ENCODE results near the gene CYLD. TPM values are rescaled to one million over a fixed set of nuclear protein-coding genes. Genes with fewer than 3 reads are reported as not detected.

The CYLD gene
- total and polyA plus RNA-seq, 2 of the 4 experiments (the other 2 are of a cell fraction) = 16.2 to 37.3 TPM

GRCh38 chr16:50704245-50704644, 37.6 kb upstream of the CYLD start:
- H2BK5ac ChIP-seq (ENCODE audit: low read depth, low read length, poor library complexity, severe bottlenecking) = no peak overlapping the region
- POLR2A ChIA-PET (ENCODE audit: unreplicated experiment) = no interaction called here

More at GRCh38 chr16:50704245-50704644, 37.6 kb upstream of the CYLD start:
- Histone ChIP-seq H3K18ac (ENCODE audit: low read depth, low read length) (no peak overlapping the region), H4K20me1 (ENCODE audit: insufficient read depth, low read length) (no peaks in the 10 kb centered on the region), H3K9ac (ENCODE audit: low read depth, low read length) (no peak overlapping the region), H2AK5ac (ENCODE audit: low read depth, low read length) (no peak overlapping the region), H3K4me3 (ENCODE audit: insufficient read depth, low read depth, low read length) (no peak overlapping the region), H3K4me1 (ENCODE audit: control insufficient read depth, insufficient read depth, low read length) (no peaks in the 10 kb centered on the region), H3K23ac (ENCODE audit: low read depth, low read length) (no peak overlapping the region), H3K36me3 (ENCODE audit: control insufficient read depth, insufficient read depth, low read length) (no peaks in the 10 kb centered on the region), H3K4me2 (ENCODE audit: low read depth, low read length) (no peak overlapping the region), H4K8ac (ENCODE audit: low read depth in 2 of 2, low read length in 2 of 2) (no peak overlapping the region), H2AK9ac (replicated peaks; ENCODE audit: low read depth, low read length, poor library complexity) (no peak overlapping the region), H3K27me3 (ENCODE audit: control insufficient read depth, insufficient read depth, low read length) (no peaks in the 10 kb centered on the region; the same call in none of the 2 replicates), H3K56ac (ENCODE audit: extremely low read depth, insufficient read depth, low read length) (no peak overlapping the region), H4K91ac (ENCODE audit: insufficient read depth, low read depth, low read length) (no peak overlapping the region), H2BK120ac (ENCODE audit: low read depth, low read length) (no peak overlapping the region), H3K9me3 (ENCODE audit: control insufficient read depth, insufficient read depth, low read length) (peaks cover 6% of the 10 kb centered on the region; the same call in 1 of the 2 replicates), H2BK15ac (ENCODE audit: low read depth, low read length) (no peak overlapping the region), H2BK20ac (ENCODE audit: low read depth, low read length) (no peak overlapping the region), H3K14ac (replicated peaks; ENCODE audit: low read depth, low read length) (no peak overlapping the region), H3K4ac (ENCODE audit: low read depth, low read length) (no peak overlapping the region), H2AFZ (replicated peaks; ENCODE audit: low read length, poor library complexity) (no peak overlapping the region), H3K79me1 (ENCODE audit: low read depth in 1 of 2, low read length in 2 of 2) (no peaks in the 10 kb centered on the region), H4K5ac (ENCODE audit: low read depth, low read length) (no peak overlapping the region), H3K9me1 (ENCODE audit: insufficient read depth, low read length) (no peaks in the 10 kb centered on the region), H3K27ac (ENCODE audit: insufficient read depth, low read length) (no peak overlapping the region)
- CTCF ChIA-PET = no interaction called here
- intact Hi-C loops (cut with micrococcal nuclease) (no loop called here), in situ Hi-C loops (cut with MboI; ENCODE audit: low sequenced_read_pairs) (no loop called here), dilution Hi-C loops (cut with HindIII; ENCODE audit: low sequenced_read_pairs, unreplicated experiment) (no loop called here)
- WGBS, 2 experiments (ENCODE audit: extremely low coverage in 2 of 2, insufficient read length in 1 of 2) = no CpG with 5 or more reads among the region's 1 CpG
- no TSS peak for BruUV-seq (replicated peaks)
- ATAC-seq (ENCODE audit: low read depth) = no peak
- TF ChIP-seq CHD1 (IDR thresholded peaks at IDR 0.05; ENCODE audit: low read depth, low read length) (no peak), POLR2A (IDR thresholded peaks at IDR 0.05; ENCODE audit: low read depth, low read length) (no peak), BHLHE40 (IDR thresholded peaks at IDR 0.05; ENCODE audit: low read depth, low read length) (no peak), RCOR1 (IDR thresholded peaks at IDR 0.05; ENCODE audit: insufficient replicate concordance, low read length) (no peak), CEBPB (IDR thresholded peaks at IDR 0.05; ENCODE audit: low read depth, low read length) (no peak), NFE2L2 (IDR thresholded peaks at IDR 0.05; ENCODE audit: low read depth, low read length) (no peak), RFX5 (IDR thresholded peaks at IDR 0.05; ENCODE audit: low read depth, low read length) (no peak), RAD21 (IDR thresholded peaks at IDR 0.05; ENCODE audit: low read length) (no peak), SMC3 (IDR thresholded peaks at IDR 0.05; ENCODE audit: low read depth, low read length) (no peak), MAFK (IDR thresholded peaks at IDR 0.05; ENCODE audit: low read depth, low read length) (no peak), ELK1 (IDR thresholded peaks at IDR 0.05; ENCODE audit: borderline replicate concordance, low read depth, low read length) (no peak), MAZ (IDR thresholded peaks at IDR 0.05; ENCODE audit: borderline replicate concordance, low read depth, low read length) (no peak)
- TF ChIP-seq, protein P1, sequence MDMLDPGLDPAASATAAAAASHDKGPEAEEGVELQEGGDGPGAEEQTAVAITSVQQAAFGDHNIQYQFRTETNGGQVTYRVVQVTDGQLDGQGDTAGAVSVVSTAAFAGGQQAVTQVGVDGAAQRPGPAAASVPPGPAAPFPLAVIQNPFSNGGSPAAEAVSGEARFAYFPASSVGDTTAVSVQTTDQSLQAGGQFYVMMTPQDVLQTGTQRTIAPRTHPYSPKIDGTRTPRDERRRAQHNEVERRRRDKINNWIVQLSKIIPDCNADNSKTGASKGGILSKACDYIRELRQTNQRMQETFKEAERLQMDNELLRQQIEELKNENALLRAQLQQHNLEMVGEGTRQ (IDR thresholded peaks at IDR 0.05; ENCODE audit: low read depth, low read length) = no peak
- TF ChIP-seq, protein P2, sequence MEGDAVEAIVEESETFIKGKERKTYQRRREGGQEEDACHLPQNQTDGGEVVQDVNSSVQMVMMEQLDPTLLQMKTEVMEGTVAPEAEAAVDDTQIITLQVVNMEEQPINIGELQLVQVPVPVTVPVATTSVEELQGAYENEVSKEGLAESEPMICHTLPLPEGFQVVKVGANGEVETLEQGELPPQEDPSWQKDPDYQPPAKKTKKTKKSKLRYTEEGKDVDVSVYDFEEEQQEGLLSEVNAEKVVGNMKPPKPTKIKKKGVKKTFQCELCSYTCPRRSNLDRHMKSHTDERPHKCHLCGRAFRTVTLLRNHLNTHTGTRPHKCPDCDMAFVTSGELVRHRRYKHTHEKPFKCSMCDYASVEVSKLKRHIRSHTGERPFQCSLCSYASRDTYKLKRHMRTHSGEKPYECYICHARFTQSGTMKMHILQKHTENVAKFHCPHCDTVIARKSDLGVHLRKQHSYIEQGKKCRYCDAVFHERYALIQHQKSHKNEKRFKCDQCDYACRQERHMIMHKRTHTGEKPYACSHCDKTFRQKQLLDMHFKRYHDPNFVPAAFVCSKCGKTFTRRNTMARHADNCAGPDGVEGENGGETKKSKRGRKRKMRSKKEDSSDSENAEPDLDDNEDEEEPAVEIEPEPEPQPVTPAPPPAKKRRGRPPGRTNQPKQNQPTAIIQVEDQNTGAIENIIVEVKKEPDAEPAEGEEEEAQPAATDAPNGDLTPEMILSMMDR (conservative IDR thresholded peaks at IDR 0.05; ENCODE audit: low read depth, low read length) = no peak
- DNase-seq = no peak

Data from IMR-90 (cell line).